ENCODE measurements around the gene NPNT.
"Not testable (repeated sequence)": the region's sequence is repeated elsewhere in the genome, so short reads cannot be mapped to it uniquely, and the experiment has no call there.

NPNT gene

GRCh38 chr4:105894660-105895582 is at the start of gene NPNT:
NPNT (plus strand) TSS chr4:105895471; CDS start chr4:105895653, 182 bp downstream.
- DNase-seq: peak; percentile 82

- no peak for DNase-seq
Observed at GRCh38 chr4:105845559-105845958, 49.7 kb upstream of the NPNT start.

- not testable (repeated sequence) for DNase-seq
Observed at GRCh38 chr4:105848359-105848758, 46.9 kb upstream of the NPNT start.

GRCh38 chr4:105851196-105851595 is 44.1 kb upstream of the NPNT start:
- DNase-seq: no peak

GRCh38 chr4:105852230-105852629 is 43.0 kb upstream of the NPNT start:
- not testable (repeated sequence) for DNase-seq

- no peak for DNase-seq
Observed at GRCh38 chr4:105858466-105859040, 36.7 kb upstream of the NPNT start.

GRCh38 chr4:105859233-105859632 is 36.0 kb upstream of the NPNT start:
- DNase-seq: no peak

GRCh38 chr4:105870963-105871362 is 24.3 kb upstream of the NPNT start:
- no peak for DNase-seq

- DNase-seq: no peak
Observed at GRCh38 chr4:105871997-105872396, 23.3 kb upstream of the NPNT start.

- DNase-seq: no peak
Observed at GRCh38 chr4:105875233-105875632, 20.0 kb upstream of the NPNT start.

GRCh38 chr4:105878668-105879067 is 16.6 kb upstream of the NPNT start:
- no peak for DNase-seq

- DNase-seq: no peak
Observed at GRCh38 chr4:105887508-105887907, 7.8 kb upstream of the NPNT start.

- peak; percentile 67 for DNase-seq
Observed at GRCh38 chr4:105895583-105896460, 551 bp downstream of the NPNT start.

GRCh38 chr4:105896461-105896942 is 1.2 kb downstream of the NPNT start:
- DNase-seq: no peak

- DNase-seq: no peak
Observed at GRCh38 chr4:105896984-105897775, 1.9 kb downstream of the NPNT start.

- no peak for DNase-seq
Observed at GRCh38 chr4:105900541-105900940, 5.3 kb downstream of the NPNT start.

- DNase-seq: no peak
Observed at GRCh38 chr4:105902550-105903262, 7.4 kb downstream of the NPNT start.

- peak; percentile 70 for DNase-seq
Observed at GRCh38 chr4:105909787-105910281, 14.6 kb downstream of the NPNT start.

GRCh38 chr4:105911426-105911825 is 16.2 kb downstream of the NPNT start:
- DNase-seq: peak; percentile 15

GRCh38 chr4:105912633-105913032 is 17.4 kb downstream of the NPNT start:
- no peak for DNase-seq

GRCh38 chr4:105917171-105917685 is 22.0 kb downstream of the NPNT start:
- DNase-seq: no peak

All from NCI-H146 (cell line).